Muscle layer of colon (tissue), 2 donors: ENCODE data around the gene BAIAP2L2.

Experiments used
- H3K27ac ChIP-seq: one replicate; pipeline ENCODE4 v1.7.0; 2013; ENCODE audit warnings: low read depth, mild to moderate bottlenecking, low read length, moderate library complexity
- H3K27me3 ChIP-seq, 2 donors: one replicate each; pipeline ENCODE4 v1.7.0; 2013; ENCODE audit warnings: low read length in 2 of 2, mild to moderate bottlenecking in 2 of 2; ENCODE audit not compliant: insufficient read depth in 2 of 2, control insufficient read depth in 1 of 2
- H3K36me3 ChIP-seq: one replicate; pipeline ENCODE4 v1.7.0; 2013; ENCODE audit warnings: mild to moderate bottlenecking, low read length; ENCODE audit not compliant: insufficient read depth
- H3K4me1 ChIP-seq: one replicate; pipeline ENCODE4 v1.7.0; 2013; ENCODE audit warnings: mild to moderate bottlenecking, low read length; ENCODE audit not compliant: insufficient read depth
- H3K4me3 ChIP-seq, 2 donors: one replicate each; pipeline ENCODE4 v1.7.0; 2013; ENCODE audit warnings: low read length in 2 of 2, low read depth in 1 of 2, mild to moderate bottlenecking in 1 of 2, moderate library complexity in 1 of 2
- H3K9ac ChIP-seq: one replicate; pipeline ENCODE4 v1.7.0; 2013; ENCODE audit warnings: low read length
- H3K9me3 ChIP-seq: one replicate; pipeline ENCODE4 v1.7.0; 2013; ENCODE audit warnings: mild to moderate bottlenecking, low read length
- donor health status: abdominal sarcoma.
- donor health status: Adenocarcinoma of cecum.

BAIAP2L2 gene

DNA sequence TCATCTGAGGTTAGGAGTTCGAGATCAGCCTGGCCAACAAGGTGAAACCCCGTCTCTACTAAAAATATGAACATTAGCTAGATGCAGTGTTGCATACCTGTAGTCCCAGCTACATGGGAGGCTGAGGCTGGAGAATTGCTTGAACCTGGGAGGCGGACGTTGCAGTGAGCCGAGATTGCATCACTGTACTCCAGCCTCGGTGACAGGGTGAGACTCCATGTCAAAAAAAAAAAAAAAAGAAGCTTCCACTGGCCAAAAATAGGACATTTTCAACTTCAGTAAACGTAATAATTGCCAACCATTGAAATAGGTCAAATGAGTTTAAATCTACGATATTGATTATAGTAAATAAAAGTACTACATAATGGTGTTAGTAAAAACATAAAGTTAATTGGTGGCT is 6.8 kb downstream of the BAIAP2L2 start:
- H3K27me3 ChIP-seq, result no peaks in the 10 kb centered on the region
- no peak overlapping the region for H3K27ac ChIP-seq
- no peaks in the 10 kb centered on the region for H3K9me3 ChIP-seq
- H3K9ac ChIP-seq, result no peak overlapping the region
- H3K36me3 ChIP-seq, result no peaks in the 10 kb centered on the region
- no peaks in the 10 kb centered on the region for H3K4me1 ChIP-seq
- no peak overlapping the region for H3K4me3 ChIP-seq

GRCh38 chr22:38098410-38099249 is 11.9 kb downstream of the BAIAP2L2 start:
- Histone ChIP-seq H3K9ac (no peak overlapping the region), H3K4me1 (no peaks in the 10 kb centered on the region), H3K4me3 (no peak overlapping the region), H3K27ac (no peak overlapping the region), H3K9me3 (no peaks in the 10 kb centered on the region), H3K36me3 (no peaks in the 10 kb centered on the region), H3K27me3 (no peaks in the 10 kb centered on the region)

DNA sequence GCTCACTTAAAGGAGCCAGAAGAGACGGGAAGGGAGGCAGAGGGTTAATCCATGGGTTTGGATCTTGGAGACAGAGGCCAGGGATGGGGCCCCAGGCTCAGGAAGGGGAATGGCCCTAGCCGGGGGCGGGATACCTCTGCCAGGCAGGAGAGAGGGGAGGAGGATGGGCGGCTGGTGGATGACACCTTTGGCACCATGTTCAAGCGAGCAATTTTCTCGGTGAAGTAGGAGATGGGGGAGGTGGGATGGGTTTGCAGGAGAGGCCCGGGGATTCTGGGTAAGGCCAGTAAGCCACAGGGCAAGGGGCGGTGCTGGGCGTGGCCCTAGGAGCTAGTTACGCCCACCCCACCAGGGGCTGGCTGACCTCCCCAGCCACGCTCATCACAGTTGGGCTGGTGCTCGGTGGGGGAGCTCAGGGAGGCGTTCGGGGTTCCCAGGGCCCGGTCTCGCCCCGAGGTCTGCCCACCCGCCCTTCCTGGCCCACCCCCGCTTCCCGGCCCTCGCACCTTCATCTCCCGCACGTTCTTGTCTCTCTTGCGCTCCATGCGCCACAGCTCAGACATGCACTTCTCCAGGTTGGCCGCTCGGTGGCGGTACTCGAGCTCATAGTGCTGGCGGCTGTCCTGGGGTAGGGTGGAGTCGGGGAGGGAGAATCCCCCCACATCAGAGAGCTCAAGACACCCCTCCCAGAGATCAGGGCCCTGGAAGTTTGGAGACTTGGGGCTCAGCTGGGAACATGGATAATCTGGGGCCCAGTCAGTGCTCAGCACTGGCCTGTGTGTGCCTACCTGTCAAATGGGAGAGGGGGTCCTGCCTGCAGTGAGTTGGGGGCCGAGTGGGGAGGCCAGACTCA is 12.7 kb downstream of the BAIAP2L2 start:
- Histone ChIP-seq H3K4me1 (no peaks in the 10 kb centered on the region), H3K27me3 (no peaks in the 10 kb centered on the region), H3K27ac (no peak overlapping the region), H3K9me3 (no peaks in the 10 kb centered on the region), H3K9ac (no peak overlapping the region), H3K36me3 (no peaks in the 10 kb centered on the region), H3K4me3 (no peak overlapping the region)

DNA sequence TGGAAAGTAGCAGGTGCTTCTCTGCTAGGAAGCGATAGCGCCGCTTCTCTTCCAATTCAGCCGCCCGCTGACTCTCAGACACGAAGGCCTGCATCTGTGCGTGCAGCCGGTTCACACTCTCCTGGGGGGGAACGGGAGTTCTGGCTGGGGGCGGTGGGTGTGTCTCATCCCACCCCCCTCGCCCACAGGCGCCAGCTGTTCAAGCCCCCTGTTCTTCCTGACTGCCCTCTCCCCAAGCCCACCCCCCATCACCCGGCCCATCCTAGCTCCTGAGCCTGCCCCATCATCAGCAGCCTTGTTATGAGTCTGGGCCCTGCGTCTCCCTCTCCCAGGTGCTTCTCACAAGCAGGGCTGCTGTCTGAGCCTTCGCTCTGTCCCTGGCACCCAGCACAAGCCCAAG is 13.4 kb downstream of the BAIAP2L2 start:
- H3K4me1 ChIP-seq, result no peaks in the 10 kb centered on the region
- H3K9me3 ChIP-seq, result no peaks in the 10 kb centered on the region
- no peak overlapping the region for H3K4me3 ChIP-seq
- H3K27ac ChIP-seq, result no peak overlapping the region
- no peaks in the 10 kb centered on the region for H3K36me3 ChIP-seq
- H3K27me3 ChIP-seq, result no peaks in the 10 kb centered on the region
- H3K9ac ChIP-seq, result no peak overlapping the region

DNA sequence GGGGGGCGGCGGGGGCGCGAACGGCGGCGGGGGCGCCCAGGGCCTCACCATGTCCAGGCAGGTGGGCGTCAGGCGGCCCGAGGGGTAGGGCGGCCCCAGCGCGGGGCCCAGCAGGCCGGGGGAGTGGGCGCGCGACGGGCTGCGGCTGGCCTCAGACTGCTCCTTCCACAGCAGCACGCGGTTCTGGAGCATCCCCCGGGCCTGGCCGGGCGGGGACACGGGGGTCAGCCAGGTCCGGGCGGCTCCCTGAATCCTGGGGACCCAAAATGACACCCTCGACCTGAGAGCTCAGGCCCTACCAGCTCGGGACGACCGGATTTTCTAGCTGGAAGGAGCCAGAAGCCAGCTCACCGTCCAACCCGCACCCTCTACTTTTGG is 21.0 kb downstream of the BAIAP2L2 start:
- Histone ChIP-seq H3K9ac (no peak overlapping the region), H3K4me1 (no peaks in the 10 kb centered on the region), H3K27ac (no peak overlapping the region), H3K4me3 (no peak overlapping the region), H3K36me3 (no peaks in the 10 kb centered on the region), H3K27me3 (peaks cover 0 to 24% of the 10 kb centered on the region in 2 donors), H3K9me3 (no peaks in the 10 kb centered on the region)

GRCh38 chr22:38088629-38089473 is 21.6 kb downstream of the BAIAP2L2 start:
- H3K9ac ChIP-seq, result no peak overlapping the region
- H3K36me3 ChIP-seq, result no peaks in the 10 kb centered on the region
- peaks cover 0 to 29% of the 10 kb centered on the region in 2 donors for H3K27me3 ChIP-seq
- H3K4me3 ChIP-seq, result no peak overlapping the region
- no peak overlapping the region for H3K27ac ChIP-seq
- no peaks in the 10 kb centered on the region for H3K4me1 ChIP-seq
- no peaks in the 10 kb centered on the region for H3K9me3 ChIP-seq

GRCh38 chr22:38087855-38088254 is 22.6 kb downstream of the BAIAP2L2 start:
- Histone ChIP-seq H3K9me3 (no peaks in the 10 kb centered on the region), H3K9ac (no peak overlapping the region), H3K4me3 (no peak overlapping the region), H3K27me3 (peaks cover 3 to 39% of the 10 kb centered on the region in 2 donors), H3K36me3 (no peaks in the 10 kb centered on the region), H3K4me1 (no peaks in the 10 kb centered on the region), H3K27ac (no peak overlapping the region)

GRCh38 chr22:38086942-38087341 is 23.5 kb downstream of the BAIAP2L2 start:
- peaks cover 3 to 48% of the 10 kb centered on the region in 2 donors for H3K27me3 ChIP-seq
- no peak overlapping the region for H3K4me3 ChIP-seq
- no peak overlapping the region for H3K9ac ChIP-seq
- H3K9me3 ChIP-seq, result no peaks in the 10 kb centered on the region
- H3K4me1 ChIP-seq, result peaks cover 1% of the 10 kb centered on the region
- no peak overlapping the region for H3K27ac ChIP-seq
- no peaks in the 10 kb centered on the region for H3K36me3 ChIP-seq

DNA sequence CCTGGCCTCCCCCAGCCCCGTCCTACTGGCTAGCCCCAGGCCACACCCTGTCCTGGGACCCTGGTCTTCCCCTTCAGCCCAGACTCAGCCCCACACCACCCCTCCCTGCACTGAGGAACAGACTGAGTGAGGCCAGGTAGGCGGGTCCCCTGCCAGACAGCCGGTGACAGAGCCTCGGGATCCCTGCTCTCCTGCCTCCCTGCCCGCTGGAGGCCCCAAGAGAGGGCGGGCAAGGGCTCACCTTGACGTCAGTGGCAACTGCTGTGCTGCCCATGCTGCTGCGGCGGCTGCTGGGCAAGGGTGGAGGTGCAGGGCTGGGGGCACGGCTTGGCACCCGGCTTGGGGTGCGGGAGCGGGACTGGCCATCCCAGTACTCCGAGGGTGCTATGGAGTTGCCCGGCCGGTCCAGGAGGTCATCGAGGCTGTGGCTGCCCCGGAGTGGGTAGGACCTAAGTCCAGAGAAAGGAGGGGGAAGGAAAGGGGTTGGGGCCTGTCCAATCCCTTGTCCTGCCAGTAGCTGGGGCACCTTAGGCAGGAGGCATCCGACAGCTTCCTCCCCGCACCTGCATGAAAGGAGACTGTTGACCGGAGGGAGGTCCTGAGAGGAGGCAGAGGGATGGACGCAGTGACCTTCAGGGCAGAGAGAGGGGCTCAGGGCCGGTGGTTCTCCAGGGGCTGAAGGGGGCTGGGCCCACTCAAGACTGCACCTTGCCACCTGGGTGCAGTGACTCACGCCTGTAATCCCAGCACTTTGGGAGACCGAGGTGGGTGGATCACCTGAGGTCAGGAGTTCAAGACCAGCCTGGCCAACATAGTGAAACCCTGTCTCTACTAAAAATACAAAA is 24.3 kb downstream of the BAIAP2L2 start:
- H3K9ac ChIP-seq, result no peak overlapping the region
- peaks cover 3 to 54% of the 10 kb centered on the region in 2 donors for H3K27me3 ChIP-seq
- no peak overlapping the region for H3K4me3 ChIP-seq
- H3K36me3 ChIP-seq, result no peaks in the 10 kb centered on the region
- no peaks in the 10 kb centered on the region for H3K9me3 ChIP-seq
- H3K4me1 ChIP-seq, result peaks cover 7% of the 10 kb centered on the region
- H3K27ac ChIP-seq, result no peak overlapping the region

- Histone ChIP-seq H3K4me1 (peaks cover 7% of the 10 kb centered on the region), H3K9me3 (no peaks in the 10 kb centered on the region), H3K4me3 (no peak overlapping the region), H3K27ac (no peak overlapping the region), H3K36me3 (no peaks in the 10 kb centered on the region), H3K27me3 (peaks cover 3 to 60% of the 10 kb centered on the region in 2 donors), H3K9ac (no peak overlapping the region)
Observed at GRCh38 chr22:38085501-38085900, 25.0 kb downstream of the BAIAP2L2 start.
